Measurements from ENCODE around the gene RAB7B. TPM values are rescaled to one million over a fixed set of nuclear protein-coding genes. Genes with fewer than 3 reads are reported as not detected.

Gene RAB7B
- total RNA-seq, 2 donors from 2014 or later: 2.5 to 12.0 TPM

DNA sequence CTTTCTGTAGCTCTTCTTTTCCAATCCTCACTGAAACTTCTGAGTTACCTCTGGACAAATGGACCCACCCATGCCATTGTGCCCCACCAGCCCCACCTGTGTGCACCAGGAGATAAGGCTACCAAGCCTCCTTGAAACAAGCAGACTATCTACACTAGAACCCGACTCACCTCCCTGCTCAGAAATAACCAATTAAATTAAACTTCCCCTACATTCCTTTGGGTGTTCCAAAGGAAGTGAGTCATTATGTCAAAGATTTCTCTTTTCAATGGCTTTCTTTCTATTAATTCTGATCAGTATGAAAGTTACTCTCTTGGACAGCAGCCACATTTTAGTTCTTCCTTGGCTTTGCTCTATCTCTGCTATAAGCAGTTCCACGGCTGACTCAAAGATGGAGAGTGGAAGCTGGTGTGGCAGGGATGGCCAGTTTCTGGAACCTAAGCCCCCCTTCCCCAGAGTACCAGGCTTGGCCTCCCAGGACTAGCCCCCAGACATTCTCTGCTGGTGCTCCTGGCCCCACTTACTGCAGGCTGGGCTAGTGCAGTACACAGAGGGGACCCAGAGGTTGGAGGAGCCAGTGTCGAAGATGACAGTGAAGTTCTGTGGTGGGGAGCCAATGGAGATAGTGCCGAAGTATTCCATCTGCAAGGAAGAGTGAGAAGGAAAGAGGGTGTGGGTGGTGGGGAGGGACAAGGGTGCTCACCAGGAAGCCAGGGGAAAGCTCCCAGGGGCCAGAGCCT lies 18.6 kb upstream of the RAB7B start:
- H3K27ac ChIP-seq: no peak overlapping the region
- no peak overlapping the region for H3K4me3 ChIP-seq
- no peaks in the 10 kb centered on the region for H3K9me3 ChIP-seq
- ATAC-seq (ENCODE audit: insufficient number of reproducible peaks, low FRiP score, low read depth) (no peak), DNase-seq (ENCODE audit: low spot score) (no peak)
- H3K4me1 ChIP-seq (ENCODE audit: control insufficient read depth in 1 of 2, low read depth in 2 of 2): no peaks in the 10 kb centered on the region
- H3K27me3 ChIP-seq (replicated peaks; ENCODE audit: insufficient read depth): no peaks in the 10 kb centered on the region
- TF ChIP-seq CTCF (IDR thresholded peaks at IDR 0.05): no peak
- no peaks in the 10 kb centered on the region for H3K36me3 ChIP-seq

- H3K4me1 ChIP-seq (ENCODE audit: control insufficient read depth in 1 of 2, low read depth in 2 of 2): no peaks in the 10 kb centered on the region
These were observed 17.9 kb upstream of the RAB7B start for GRCh38 chr1:206021008-206021625.

DNA sequence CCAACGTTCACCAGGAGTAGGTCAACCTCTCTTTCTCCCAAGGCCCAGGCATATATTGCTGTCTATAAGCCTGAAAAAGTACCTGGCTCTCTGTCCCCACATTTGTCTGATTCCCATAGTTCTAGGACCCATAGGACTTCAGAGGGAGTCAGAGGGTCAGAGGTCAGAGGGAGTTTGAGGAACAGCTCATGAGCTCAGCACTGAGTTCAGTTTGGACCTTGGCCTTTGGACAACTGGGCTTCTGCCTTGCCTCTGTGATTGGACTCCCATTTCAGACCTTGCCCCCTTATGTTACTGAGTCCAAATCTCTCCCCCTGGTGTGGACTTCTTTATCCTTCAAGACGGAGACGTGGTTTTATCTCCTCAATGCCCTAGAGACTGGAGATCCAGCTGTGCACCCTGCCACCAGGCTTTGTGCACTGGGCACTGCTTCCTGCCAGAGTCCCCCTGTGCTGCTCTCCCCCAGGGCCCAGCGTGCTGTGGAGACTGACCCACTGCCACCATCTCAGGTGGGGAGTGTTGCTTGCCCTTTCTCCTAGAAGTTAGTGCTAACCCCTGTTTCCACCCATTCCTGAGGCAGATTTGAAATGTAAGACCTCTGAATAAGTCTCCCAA lies 17.3 kb upstream of the RAB7B start:
- no peaks in the 10 kb centered on the region for H3K36me3 ChIP-seq
- TF ChIP-seq CTCF (IDR thresholded peaks at IDR 0.05): no peak
- H3K4me1 ChIP-seq (ENCODE audit: control insufficient read depth in 1 of 2, low read depth in 2 of 2): no peaks in the 10 kb centered on the region
- no peaks in the 10 kb centered on the region for H3K27me3 ChIP-seq (replicated peaks; ENCODE audit: insufficient read depth)
- no peak overlapping the region for H3K27ac ChIP-seq
- no peak for DNase-seq (ENCODE audit: low spot score)
- no peak for ATAC-seq (ENCODE audit: insufficient number of reproducible peaks, low FRiP score, low read depth)
- H3K9me3 ChIP-seq: no peaks in the 10 kb centered on the region
- no peak overlapping the region for H3K4me3 ChIP-seq

More at GRCh38 chr1:206021008-206021625, 17.9 kb upstream of the RAB7B start:
- DNase-seq (ENCODE audit: low spot score): no peak
- no peak for TF ChIP-seq CTCF (IDR thresholded peaks at IDR 0.05)
- H3K27me3 ChIP-seq (replicated peaks; ENCODE audit: insufficient read depth): no peaks in the 10 kb centered on the region
- ATAC-seq (ENCODE audit: insufficient number of reproducible peaks, low FRiP score, low read depth): no peak
- no peaks in the 10 kb centered on the region for H3K36me3 ChIP-seq
- H3K27ac ChIP-seq: no peak overlapping the region
- no peak overlapping the region for H3K4me3 ChIP-seq
- no peaks in the 10 kb centered on the region for H3K9me3 ChIP-seq

DNA sequence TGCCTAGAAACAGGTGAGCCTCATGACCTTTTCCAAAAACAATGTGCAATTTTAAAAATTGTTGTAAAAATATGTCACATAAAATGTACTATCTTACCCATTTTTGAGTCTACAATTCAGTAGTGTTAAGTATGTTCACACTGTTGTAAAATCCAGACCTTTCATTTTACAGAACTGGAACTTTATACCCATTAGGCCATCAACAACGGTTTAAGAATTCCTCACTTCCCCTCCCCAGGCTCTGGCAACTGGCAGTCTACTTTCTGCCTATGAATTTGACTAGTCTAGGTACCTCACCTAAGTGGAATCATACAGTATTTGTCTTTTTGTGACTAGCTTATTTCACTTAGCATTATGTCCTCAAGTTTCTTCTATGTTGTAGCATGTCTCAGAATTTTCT lies 11.9 kb upstream of the RAB7B start:
- Histone ChIP-seq H3K27me3 (replicated peaks; ENCODE audit: insufficient read depth) (no peaks in the 10 kb centered on the region), H3K27ac (no peak overlapping the region), H3K36me3 (no peaks in the 10 kb centered on the region), H3K4me3 (no peak overlapping the region), H3K9me3 (no peaks in the 10 kb centered on the region), H3K4me1 (ENCODE audit: control insufficient read depth in 1 of 2, low read depth in 2 of 2) (no peaks in the 10 kb centered on the region)
- no peak for TF ChIP-seq CTCF (IDR thresholded peaks at IDR 0.05)
- DNase-seq (ENCODE audit: low spot score) (no peak), ATAC-seq (ENCODE audit: insufficient number of reproducible peaks, low FRiP score, low read depth) (no peak)

- Histone ChIP-seq H3K4me1 (ENCODE audit: control insufficient read depth in 1 of 2, low read depth in 2 of 2) (no peaks in the 10 kb centered on the region), H3K9me3 (no peaks in the 10 kb centered on the region), H3K4me3 (no peak overlapping the region), H3K27me3 (replicated peaks; ENCODE audit: insufficient read depth) (no peaks in the 10 kb centered on the region), H3K36me3 (no peaks in the 10 kb centered on the region), H3K27ac (no peak overlapping the region)
- no peak for ATAC-seq (ENCODE audit: insufficient number of reproducible peaks, low FRiP score, low read depth)
- no peak for TF ChIP-seq CTCF (IDR thresholded peaks at IDR 0.05)
- DNase-seq (ENCODE audit: low spot score): no peak
These were observed 11.4 kb upstream of the RAB7B start for GRCh38 chr1:206014601-206015000.
